GM21717 (cell line): ENCODE measurements around the gene IRX4.

Experiments used
- ATAC-seq: cut with Tn5 transposase; IDR thresholded peaks from one replicate; pipeline ENCODE4 v1.9.1; 2021; ENCODE audit warnings: mild to moderate bottlenecking, moderate library complexity; ENCODE audit not compliant: unreplicated experiment

Gene IRX4

DNA sequence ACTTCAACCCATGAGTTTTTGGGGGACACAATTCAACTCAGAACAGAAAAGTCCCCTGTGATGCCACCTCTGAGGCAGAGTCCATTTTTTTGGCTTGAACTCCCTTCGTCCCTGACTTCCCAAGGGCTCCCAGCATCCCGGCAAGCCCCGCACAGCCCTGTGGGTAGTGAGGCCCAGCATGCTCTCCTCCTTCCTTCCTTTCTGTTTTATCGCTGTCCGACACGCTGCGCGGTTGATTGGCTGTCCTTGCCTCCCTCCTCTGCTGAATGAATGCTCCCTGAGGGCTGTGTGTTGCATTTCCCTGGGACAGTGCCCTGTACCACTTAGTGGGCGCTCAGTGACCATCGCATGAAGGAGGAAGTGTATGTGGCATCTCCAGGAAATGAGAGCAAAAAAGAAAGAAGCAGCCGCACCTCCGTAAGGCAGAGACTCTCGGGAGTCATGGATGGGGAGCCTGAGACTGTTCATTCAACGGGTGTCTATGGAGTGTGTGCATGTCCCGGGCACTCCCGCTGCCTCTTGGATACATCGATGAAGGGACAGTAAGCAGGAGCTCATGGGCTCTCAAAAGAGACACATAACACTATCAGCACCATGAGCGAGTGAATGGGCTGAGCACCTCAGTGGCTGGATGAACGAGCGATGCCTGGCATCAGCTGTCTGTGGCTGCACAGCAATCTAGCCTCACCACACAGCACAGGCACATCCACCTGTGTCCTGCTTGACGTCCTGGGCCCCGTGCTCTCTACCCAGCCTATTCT is 10.1 kb upstream of the IRX4 start:
- ATAC-seq: no peak

DNA sequence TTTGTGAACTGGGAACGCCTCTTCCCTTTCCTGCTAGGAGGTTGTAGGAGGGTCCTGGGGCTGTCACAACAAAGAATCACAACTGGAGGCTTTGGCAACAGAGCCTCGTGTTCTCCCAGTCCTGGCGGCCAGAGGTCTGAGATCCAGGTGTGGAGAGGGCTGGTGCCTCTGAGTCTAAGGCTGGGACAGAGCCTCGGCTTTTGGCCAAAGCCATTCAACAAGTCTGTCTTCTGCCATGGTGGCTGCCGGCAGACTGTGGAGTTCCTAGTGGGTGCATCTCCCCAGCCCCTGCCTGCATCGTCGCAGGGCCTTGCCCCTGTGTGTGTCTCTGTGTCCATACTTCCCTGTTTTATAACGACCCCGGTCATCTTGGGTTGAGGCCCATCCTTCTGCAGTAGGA is 9.5 kb upstream of the IRX4 start:
- no peak for ATAC-seq

- ATAC-seq: no peak
Measured at GRCh38 chr5:1891391-1891790, 8.7 kb upstream of the IRX4 start.

DNA sequence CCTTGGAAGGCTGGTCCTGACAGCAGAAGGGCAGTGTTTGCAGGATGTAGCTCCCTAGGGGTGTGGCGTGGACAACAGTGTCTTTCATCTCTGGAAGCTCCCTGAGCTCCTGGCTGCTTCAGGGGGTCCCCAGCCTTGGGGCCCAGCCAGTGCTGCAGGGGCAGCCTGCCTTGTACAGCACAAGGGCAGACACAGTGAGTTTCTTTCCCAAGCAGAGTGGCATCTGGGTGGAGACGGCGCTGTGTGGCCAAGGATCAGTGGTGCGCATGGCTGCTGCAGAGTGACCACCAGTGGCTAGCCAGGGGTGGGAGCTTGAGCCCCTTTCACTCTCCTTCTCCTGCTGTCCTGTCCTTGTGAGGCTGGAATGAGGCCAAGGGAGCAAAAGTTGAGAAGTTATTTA is 7.6 kb upstream of the IRX4 start:
- no peak for ATAC-seq

DNA sequence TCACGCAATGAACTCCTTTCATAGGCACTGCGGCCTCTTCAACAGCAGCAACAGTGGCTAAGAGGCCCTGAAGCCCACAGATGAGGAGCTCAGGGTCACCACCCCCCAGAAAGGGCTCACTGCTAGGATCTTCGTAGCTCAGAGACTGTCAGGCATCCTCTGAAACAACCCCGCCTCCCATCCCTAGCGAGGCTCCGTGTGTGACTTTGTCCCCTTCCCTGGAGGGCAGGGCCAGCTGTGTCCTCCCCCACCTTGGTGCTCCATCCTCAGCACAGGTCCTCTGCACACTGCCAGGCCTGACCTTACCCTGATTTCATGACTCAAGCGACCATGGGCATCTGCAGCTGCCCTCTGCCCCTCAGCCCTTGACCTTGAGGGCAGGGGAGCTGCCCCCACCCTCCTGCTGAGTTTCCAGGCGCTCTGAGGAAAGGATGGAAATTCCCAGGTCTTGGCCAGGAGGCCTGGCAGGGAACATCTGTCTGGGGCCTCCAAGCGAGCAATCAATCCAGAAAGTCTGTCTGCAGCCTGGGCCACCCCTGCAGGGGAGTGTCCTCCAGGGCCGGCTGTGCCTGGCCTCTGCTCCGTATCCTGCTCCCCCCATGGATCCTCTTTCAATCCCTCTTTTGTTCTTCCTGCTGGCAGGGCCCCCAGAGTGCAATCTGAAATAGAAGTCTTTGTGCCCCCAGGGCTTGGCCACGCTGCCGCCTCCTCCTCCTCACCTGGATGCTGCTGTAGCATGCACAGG is 6.8 kb upstream of the IRX4 start:
- no peak for ATAC-seq

DNA sequence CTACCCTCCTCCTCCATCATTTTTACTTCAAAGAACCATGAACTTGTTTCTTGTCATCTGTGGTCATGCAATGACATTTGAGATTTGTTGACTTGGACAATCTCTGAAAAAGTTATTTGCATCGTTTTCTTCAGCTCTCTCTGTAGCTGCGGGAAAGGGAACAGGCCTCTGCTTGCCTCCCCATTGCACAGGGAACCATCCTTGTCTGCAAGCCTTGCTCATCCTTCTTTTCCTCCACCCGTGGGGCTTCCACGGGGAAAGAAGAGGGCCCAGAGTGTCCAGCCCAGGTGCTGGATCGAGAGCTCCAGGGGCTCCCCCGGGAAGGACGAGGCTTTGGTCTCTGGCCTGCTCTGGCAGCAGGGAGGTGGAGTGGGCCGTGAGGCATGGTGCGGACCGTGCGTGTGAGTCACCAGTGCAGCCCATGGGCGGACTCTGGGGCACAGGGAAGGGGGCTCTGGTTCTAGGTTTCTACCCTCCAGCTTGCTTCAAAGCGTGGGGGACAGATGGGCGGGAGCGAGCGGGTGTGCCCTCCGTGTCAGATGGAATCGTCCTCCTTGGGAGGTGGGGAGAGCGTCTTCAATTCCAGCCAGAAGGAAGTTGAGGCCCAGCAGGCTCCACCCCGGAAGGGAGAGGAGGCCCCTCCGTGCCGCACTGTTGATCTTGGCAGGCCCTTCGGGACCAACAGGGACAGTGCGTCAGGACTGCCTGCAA is 6.0 kb upstream of the IRX4 start:
- no peak for ATAC-seq

- no peak for ATAC-seq
Measured at GRCh38 chr5:1887588-1888360, 5.0 kb upstream of the IRX4 start.

GRCh38 chr5:1886846-1887587 is 4.3 kb upstream of the IRX4 start:
- no peak for ATAC-seq

- ATAC-seq: no peak
Measured at GRCh38 chr5:1885868-1886845, 3.4 kb upstream of the IRX4 start.

- ATAC-seq: no peak
Measured at GRCh38 chr5:1885404-1885755, 2.7 kb upstream of the IRX4 start.

DNA sequence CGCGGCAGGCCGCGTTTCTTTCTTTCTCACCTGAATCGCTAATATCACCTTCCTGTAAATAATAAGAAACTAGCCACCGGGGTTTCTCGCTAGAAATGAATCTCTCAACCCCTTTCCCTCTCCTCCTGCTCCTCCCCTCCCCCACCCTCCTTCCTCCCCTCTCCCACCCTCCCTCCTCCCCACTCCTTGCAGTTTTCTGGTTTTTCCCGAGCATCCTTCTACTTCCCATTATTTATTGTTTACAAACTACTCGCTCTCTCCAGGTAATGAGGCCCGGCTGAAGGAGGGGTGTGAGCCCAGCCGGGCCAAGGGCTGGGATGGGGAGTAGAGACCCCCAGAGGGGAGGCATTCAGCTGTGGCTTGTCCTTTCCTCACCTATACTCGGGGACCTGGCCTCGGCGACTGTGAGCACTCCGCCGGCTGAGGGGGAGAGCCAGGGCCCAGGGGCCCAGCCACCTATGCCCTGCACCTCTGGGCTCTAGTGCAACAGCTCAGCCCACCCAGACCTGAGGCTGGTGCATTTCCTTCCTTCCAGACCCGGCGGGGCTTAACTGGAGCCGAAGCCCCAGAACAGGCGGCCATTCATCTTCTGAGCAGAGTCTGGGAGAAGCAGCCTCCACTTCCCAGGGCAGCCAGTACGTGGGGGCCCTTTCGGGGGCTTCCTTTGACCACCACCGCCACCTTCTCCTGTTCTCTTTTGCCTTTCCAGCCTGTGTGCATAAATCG is 2.1 kb upstream of the IRX4 start:
- ATAC-seq: no peak

DNA sequence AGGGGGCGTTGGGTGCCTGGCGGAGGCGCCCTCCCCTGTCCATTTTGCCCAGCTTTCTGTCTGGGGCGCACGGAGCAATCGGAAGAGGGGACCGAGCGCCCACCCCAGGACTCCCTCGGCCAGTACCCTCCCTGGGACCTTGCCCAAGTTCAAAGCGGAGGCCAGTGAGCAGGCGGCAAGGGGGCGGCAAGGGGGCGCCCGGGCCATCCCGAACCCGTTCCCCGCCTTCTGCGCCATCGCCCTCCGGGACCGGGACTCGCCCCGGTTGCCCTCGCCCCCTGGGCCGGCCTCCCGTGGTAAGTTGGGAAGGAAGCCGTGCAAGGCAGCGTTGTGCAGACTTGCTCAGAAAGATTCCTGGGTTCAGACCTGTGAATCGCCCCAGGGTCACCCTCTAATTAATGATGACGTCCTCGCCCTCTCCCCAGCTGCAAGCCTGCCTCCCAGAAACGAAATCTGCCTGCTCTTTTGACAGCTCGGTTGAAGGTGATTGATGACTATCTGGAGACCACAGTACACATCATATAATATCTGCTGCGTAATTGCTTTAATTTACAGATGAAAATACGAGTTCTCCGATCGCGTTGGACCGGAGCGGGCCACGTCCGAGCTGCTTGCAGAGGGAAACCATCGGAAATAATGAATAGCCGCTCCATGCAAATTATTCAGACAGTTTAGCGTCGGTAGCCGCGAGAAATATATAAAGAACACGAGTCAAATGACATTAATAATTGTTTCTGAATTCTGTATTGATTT is 1.4 kb upstream of the IRX4 start:
- no peak for ATAC-seq

DNA sequence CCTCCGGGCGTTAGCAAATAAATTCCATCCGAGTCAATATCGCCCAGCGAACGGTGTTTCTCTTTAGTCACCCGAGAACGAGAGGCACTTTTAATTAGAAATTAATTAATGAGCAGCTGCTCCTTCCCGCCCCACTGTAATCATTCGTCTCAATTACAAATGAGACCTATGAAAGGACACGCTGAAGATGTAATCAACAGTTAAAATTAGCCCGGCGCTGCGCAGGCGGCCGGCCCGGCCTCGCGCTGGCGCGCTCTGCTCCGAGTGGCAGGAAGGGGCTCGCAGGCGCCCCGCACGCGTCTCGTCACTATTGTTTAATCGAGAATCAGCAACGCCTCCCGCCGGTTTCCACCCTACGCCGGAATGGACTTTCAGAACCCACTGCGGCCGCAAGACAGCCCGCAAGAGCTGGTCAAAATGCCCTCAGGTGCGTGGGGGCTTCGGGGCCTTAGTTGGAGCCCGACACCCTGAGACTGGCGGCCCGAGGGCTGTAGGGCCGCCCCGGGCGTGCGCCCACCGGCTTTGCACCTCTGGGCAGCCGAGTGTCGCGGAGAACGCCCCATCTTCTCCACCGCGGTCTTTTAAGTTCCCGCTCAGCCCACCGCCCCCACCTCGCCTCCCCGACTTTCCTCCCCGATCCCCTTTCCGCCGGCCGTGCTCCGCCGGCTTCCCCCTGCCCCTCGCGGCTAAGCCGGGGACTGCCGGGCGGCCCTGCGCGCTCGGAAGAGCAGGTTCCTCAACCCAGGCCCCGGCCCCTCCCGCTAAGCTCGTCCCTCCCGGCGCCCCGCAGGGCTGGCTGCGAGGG is 597 bp upstream of the IRX4 start:
- ATAC-seq: no peak

DNA sequence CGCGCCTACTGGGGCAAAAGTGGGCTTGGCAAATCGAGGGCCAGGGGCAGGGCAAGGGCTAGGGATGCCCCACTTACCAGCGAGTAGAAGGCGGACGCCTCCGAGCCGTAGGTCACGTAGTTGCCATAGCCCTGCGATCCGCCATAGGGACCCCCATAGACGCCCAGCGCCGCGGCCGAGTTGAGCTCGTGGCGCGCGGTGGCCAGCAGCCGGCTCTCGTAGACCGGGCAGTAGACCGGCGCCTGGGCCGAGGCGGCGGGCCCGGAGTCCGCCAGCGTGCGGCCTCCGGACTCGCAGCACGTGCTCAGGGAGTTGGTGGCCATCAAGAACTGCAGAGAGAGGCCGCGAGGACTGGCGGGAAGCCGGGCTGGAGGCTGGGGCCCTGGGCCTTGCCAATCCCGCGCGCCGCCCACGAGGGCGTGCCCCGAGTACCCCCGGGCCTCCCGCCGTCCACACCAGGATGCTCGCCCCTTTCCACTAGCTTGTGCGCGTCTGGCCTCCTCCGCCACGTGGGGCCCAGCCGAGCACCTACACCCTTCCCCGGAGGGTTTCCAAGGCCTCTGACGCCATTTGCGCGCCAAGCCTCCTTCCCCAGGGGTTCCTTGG is 891 bp downstream of the IRX4 start:
- no peak for ATAC-seq

DNA sequence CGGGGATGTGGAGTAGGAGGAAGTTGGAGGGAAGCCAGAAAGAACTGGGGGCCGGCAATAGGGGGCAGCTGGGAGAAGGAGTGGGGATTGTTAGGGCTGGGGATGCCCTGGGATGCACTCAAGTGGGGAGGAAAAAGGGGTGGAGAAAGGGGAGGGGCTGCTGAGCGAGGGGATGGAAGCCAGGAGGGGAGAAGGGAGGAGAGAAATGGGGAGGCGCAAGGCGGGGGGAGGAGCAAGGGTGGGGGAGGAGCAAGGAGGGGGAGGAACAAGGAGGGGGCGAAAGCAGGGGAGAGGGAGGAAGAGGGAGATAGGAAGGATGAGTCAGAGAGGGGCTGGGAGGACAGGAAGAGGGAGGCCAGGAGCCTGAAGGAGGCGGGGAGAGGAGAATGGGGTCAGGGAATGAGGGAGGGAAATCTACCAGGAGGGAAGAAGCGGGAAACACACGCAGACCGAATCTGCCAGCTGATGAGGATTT is 1.6 kb downstream of the IRX4 start:
- ATAC-seq: no peak

GRCh38 chr5:1880377-1881025 is 2.2 kb downstream of the IRX4 start:
- ATAC-seq: no peak
